ENCODE data around the gene GINS2. TPM values are rescaled to one million over a fixed set of nuclear protein-coding genes. Genes with fewer than 3 reads are reported as not detected.

GINS2 gene
- total and polyA plus RNA-seq, 2 experiments from 2014 or later, result 8.9 to 26.5 TPM

DNA sequence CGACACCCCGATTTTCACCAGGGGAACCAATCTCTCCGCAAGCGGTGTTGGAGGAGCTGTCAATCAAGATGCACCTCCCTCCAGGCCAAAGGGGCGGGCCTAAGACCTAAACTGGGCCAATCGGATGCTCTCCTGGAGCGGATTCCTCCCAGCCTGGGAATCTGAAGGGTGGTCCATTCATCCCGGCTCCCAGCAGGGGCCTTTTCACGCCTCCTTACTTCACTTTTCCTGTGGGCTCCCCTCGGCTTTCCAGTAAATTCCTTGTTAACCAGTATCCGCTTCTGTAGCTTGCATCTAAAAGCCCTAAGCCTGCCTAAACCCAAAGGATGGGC lies 45.1 kb upstream of the GINS2 start:
- H3K36me3 ChIP-seq, result no peaks in the 10 kb centered on the region
- H3K27ac ChIP-seq, result no peak overlapping the region
- no peaks in the 10 kb centered on the region for H3K27me3 ChIP-seq
- no peak overlapping the region for H3K4me3 ChIP-seq
- TF ChIP-seq, protein P1, sequence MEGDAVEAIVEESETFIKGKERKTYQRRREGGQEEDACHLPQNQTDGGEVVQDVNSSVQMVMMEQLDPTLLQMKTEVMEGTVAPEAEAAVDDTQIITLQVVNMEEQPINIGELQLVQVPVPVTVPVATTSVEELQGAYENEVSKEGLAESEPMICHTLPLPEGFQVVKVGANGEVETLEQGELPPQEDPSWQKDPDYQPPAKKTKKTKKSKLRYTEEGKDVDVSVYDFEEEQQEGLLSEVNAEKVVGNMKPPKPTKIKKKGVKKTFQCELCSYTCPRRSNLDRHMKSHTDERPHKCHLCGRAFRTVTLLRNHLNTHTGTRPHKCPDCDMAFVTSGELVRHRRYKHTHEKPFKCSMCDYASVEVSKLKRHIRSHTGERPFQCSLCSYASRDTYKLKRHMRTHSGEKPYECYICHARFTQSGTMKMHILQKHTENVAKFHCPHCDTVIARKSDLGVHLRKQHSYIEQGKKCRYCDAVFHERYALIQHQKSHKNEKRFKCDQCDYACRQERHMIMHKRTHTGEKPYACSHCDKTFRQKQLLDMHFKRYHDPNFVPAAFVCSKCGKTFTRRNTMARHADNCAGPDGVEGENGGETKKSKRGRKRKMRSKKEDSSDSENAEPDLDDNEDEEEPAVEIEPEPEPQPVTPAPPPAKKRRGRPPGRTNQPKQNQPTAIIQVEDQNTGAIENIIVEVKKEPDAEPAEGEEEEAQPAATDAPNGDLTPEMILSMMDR (IDR thresholded peaks at IDR 0.05; ENCODE audit: low read depth, low read length), result no peak
- peak; percentile 46 to 57 for DNase-seq (ENCODE audit: low read depth in 1 of 2, low spot score in 1 of 2)
- no peaks in the 10 kb centered on the region for H3K9me3 ChIP-seq (ENCODE audit: low read depth)
- no peaks in the 10 kb centered on the region for H3K4me1 ChIP-seq (ENCODE audit: low read depth)

DNA sequence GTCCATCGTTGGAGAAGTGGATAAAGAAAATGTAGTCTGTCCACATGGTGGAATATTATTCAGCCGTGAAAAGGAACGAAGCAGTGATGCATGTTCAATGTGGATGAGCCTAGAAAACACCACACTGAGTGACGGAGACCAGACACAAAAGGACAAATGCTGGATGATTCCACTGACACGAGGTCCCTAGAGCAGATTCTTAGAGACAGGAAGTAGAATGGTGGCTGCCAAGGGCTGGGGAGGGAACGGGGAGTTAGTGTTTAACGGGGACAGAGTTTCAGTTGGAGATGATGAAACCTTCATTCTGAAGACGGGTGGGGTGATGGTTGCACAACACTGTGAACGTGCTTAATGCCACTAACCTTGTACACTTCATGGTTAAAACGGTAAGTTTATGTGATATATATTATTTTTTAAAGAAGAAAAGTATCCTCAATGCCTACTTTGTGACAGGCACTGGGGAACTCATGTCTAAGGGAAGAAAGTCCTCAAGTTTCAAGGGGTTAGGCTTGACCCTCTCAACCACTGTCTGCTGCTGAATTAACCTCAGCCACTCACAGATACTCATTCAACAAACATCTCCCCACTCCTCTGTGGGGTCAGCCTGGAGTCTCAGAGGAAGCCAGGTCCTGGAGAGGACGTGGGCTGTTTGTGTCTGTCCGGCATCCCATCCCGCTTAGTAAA lies 44.5 kb upstream of the GINS2 start:
- H3K9me3 ChIP-seq (ENCODE audit: low read depth), result no peaks in the 10 kb centered on the region
- no peaks in the 10 kb centered on the region for H3K27me3 ChIP-seq
- no peak overlapping the region for H3K4me3 ChIP-seq
- DNase-seq (ENCODE audit: low read depth in 1 of 2, low spot score in 1 of 2), result peak in 1 of 2 donors; percentile 48
- no peaks in the 10 kb centered on the region for H3K36me3 ChIP-seq
- no peaks in the 10 kb centered on the region for H3K4me1 ChIP-seq (ENCODE audit: low read depth)
- no peak overlapping the region for H3K27ac ChIP-seq
- TF ChIP-seq, protein P1 (IDR thresholded peaks at IDR 0.05; ENCODE audit: low read depth, low read length), result no peak

DNA sequence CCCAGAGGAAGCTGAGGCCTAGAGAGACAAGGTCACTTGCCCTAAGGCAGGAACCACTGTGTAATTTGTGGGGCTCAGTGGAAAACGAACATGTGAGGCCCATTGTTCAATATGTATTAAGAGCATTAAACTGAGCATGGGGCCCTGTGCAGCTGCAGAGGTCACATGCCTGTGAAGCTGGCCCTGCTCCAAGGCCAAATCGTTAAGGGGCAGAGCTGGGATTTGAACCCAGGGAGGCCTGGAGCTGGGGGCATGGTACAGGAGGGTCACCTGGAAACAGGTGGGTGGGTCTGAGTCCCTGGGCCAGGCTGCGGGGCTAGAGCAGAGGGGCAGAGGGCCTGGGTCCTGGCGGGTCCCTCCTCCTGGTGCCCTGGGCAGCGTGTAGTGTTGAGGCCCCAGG lies 42.4 kb upstream of the GINS2 start:
- TF ChIP-seq, protein P1 (IDR thresholded peaks at IDR 0.05; ENCODE audit: low read depth, low read length), result no peak
- no peaks in the 10 kb centered on the region for H3K9me3 ChIP-seq (ENCODE audit: low read depth)
- H3K27me3 ChIP-seq, result no peaks in the 10 kb centered on the region
- no peak for DNase-seq (ENCODE audit: low read depth in 1 of 2, low spot score in 1 of 2)
- no peaks in the 10 kb centered on the region for H3K36me3 ChIP-seq
- H3K4me1 ChIP-seq (ENCODE audit: low read depth), result no peaks in the 10 kb centered on the region
- H3K27ac ChIP-seq, result no peak overlapping the region
- H3K4me3 ChIP-seq, result no peak overlapping the region

DNA sequence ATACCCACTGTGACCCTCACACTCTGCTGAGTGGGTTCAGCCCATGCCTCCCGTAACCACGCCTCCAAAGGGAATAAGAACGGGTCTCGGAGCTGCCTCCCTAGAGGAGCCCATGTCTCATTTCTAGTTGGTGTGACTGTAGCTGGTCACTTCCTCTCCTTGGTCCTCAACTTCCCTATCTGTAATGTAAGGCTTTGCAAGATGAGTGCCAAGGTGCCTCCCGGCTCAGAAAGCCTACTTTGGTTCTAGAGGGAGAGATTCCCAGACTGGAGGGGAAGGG lies 41.4 kb upstream of the GINS2 start:
- Histone ChIP-seq H3K36me3 (no peaks in the 10 kb centered on the region), H3K27me3 (no peaks in the 10 kb centered on the region), H3K4me3 (no peak overlapping the region), H3K9me3 (ENCODE audit: low read depth) (no peaks in the 10 kb centered on the region), H3K4me1 (ENCODE audit: low read depth) (no peaks in the 10 kb centered on the region), H3K27ac (no peak overlapping the region)
- TF ChIP-seq, protein P1 (IDR thresholded peaks at IDR 0.05; ENCODE audit: low read depth, low read length), result no peak
- DNase-seq (ENCODE audit: low read depth in 1 of 2, low spot score in 1 of 2), result no peak

- Histone ChIP-seq H3K27ac (no peak overlapping the region), H3K27me3 (no peaks in the 10 kb centered on the region), H3K4me1 (ENCODE audit: low read depth) (no peaks in the 10 kb centered on the region), H3K9me3 (ENCODE audit: low read depth) (no peaks in the 10 kb centered on the region), H3K4me3 (no peak overlapping the region), H3K36me3 (no peaks in the 10 kb centered on the region)
- no peak for DNase-seq (ENCODE audit: low read depth in 1 of 2, low spot score in 1 of 2)
- TF ChIP-seq, protein P1 (IDR thresholded peaks at IDR 0.05; ENCODE audit: low read depth, low read length), result no peak
Measured at GRCh38 chr16:85729452-85730185, 40.9 kb upstream of the GINS2 start.

Data from cardiac muscle cell (in vitro differentiated cells and primary cell).